ENCODE results near the gene FAM78A. TPM values are rescaled to one million over a fixed set of nuclear protein-coding genes. Genes with fewer than 3 reads are reported as not detected.
"Not testable (repeated sequence)": the region's sequence is repeated elsewhere in the genome, so short reads cannot be mapped to it uniquely, and the experiment has no call there.

Gene FAM78A
- total RNA-seq, 4 donors from 2014 or later: 1.9 to 9.9 (median 5.5) TPM

- DNase-seq (ENCODE audit: low spot score): no peak
- no peak for TF ChIP-seq CTCF (IDR thresholded peaks at IDR 0.05)
- ATAC-seq (ENCODE audit: low FRiP score): no peak
Observed at GRCh38 chr9:131255676-131256197, 20.6 kb downstream of the FAM78A start.

GRCh38 chr9:131254626-131255025 is 21.7 kb downstream of the FAM78A start:
- no peak for TF ChIP-seq CTCF (IDR thresholded peaks at IDR 0.05)
- DNase-seq (ENCODE audit: low spot score): no peak
- ATAC-seq (ENCODE audit: low FRiP score): no peak

GRCh38 chr9:131253891-131254491 is 22.3 kb downstream of the FAM78A start:
- DNase-seq (ENCODE audit: low spot score) (no peak), ATAC-seq (ENCODE audit: low FRiP score) (no peak)
- no peak for TF ChIP-seq CTCF (IDR thresholded peaks at IDR 0.05)

GRCh38 chr9:131252120-131252519 is 24.2 kb downstream of the FAM78A start:
- no peak for DNase-seq (ENCODE audit: low spot score)
- peak; percentile 8 for ATAC-seq (ENCODE audit: low FRiP score)

GRCh38 chr9:131246618-131247017 is 29.7 kb downstream of the FAM78A start:
- DNase-seq (ENCODE audit: low spot score) (no peak), ATAC-seq (ENCODE audit: low FRiP score) (no peak)
- TF ChIP-seq CTCF (IDR thresholded peaks at IDR 0.05): no peak

More at GRCh38 chr9:131252120-131252519, 24.2 kb downstream of the FAM78A start:
- no peak for TF ChIP-seq CTCF (IDR thresholded peaks at IDR 0.05)

- ATAC-seq (ENCODE audit: low FRiP score); DNase-seq (ENCODE audit: low spot score): not testable (repeated sequence)
Observed at GRCh38 chr9:131244331-131244730, 32.0 kb downstream of the FAM78A start.

- no peak for ATAC-seq (ENCODE audit: low FRiP score)
- DNase-seq (ENCODE audit: low spot score): no peak
- TF ChIP-seq CTCF (IDR thresholded peaks at IDR 0.05): no peak
Observed at GRCh38 chr9:131240047-131240921, 36.0 kb downstream of the FAM78A start.

All from omental fat pad (tissue), 4 donors.